H7 (cell line): ENCODE measurements around the gene RGL1. TPM values are rescaled to one million over a fixed set of nuclear protein-coding genes. Genes with fewer than 3 reads are reported as not detected.
"Not testable (repeated sequence)": the region's sequence is repeated elsewhere in the genome, so short reads cannot be mapped to it uniquely, and the experiment has no call there.

Experiments
- DNase-seq: peaks from one replicate; pipeline ENCODE4 v3.0.0; 2012
- H3K27me3 ChIP-seq: 2 replicates; pipeline ENCODE4 v1.6.0; 2011; ENCODE audit warnings: mild to moderate bottlenecking, low read length; ENCODE audit not compliant: control insufficient read depth, insufficient read depth
- H3K36me3 ChIP-seq: replicated peaks from 2 replicates; pipeline ENCODE4 v1.5.1; 2011; ENCODE audit warnings: low read length; ENCODE audit not compliant: control insufficient read depth, insufficient read depth
- H3K4me3 ChIP-seq: 2 replicates; pipeline ENCODE4 v1.5.1; 2011; ENCODE audit warnings: low read depth, mild to moderate bottlenecking, control low read depth, low read length, moderate library complexity; ENCODE audit not compliant: insufficient read depth
- total RNA-seq: library from RNA; depleted of rRNA; stranded (reverse); fragments of >200 nt; shearing (Covaris generic); gene quantifications from 2 replicates; pipeline ENCODE4 v1.2.3, GENCODE V29; 2014; rRNA removed

RGL1 gene
- 2.2 and 3.2 TPM in 2 replicates for total RNA-seq

DNA sequence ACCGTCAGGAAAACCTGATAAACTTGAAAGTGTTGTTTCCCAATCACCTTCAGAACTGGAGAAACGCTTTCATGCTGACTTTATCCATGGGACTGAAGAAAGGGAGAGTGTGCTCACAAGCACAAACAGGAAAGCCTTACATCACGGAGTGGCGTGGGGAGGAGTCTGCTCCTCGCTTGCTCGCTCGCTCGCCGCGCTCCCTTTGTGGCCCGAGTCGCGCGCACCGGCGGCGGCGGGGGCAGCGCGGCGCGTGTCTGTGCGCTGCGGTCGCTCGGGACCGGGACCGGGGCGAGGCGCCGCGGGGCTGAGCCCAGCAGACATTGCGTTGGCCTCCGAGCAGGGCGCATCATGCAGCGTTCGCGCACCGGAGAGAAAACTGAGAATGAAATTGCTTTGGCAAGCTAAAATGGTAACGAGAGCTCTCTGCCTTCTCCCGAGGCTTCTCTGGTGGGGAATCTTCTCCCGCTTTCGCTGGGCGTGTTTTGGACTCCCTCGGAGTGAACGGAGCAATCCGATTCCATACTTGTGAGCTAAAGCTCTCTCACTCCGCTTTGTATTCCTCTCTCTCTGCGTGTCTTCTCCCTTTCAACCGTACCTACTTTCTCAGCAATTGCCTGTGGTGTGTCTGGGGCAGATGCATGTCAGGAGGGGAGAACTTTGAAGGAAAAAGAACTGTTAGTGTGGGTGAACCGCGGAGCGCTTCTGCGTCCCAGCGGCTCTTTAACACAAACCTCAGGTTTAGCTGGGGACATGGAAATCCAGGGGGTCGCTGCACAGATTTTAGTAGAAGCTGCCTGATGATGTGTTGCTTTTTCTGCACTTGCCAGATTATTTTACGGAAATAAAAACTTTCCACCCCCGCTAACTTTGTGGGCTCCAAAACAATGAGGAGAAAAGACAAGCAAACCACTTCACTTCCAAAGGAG lies at the start of gene RGL1:
Gene RGL1 (plus strand): TSS at position 205 of the 926 bp plus-strand sequence. CDS start 178 bp downstream, at position 383.
- peak within 1 kb of the TSS; percentile 80 for H3K4me3 ChIP-seq
- no peaks in the 10 kb centered on the region for H3K36me3 ChIP-seq
- DNase-seq, result peak; percentile 64
- H3K27me3 ChIP-seq, result peaks cover 9% of the 10 kb centered on the region

GRCh38 chr1:183756326-183756725 lies 48.6 kb upstream of the RGL1 start:
- H3K36me3 ChIP-seq, result no peaks in the 10 kb centered on the region
- DNase-seq, result no peak
- H3K4me3 ChIP-seq, result no peak overlapping the region
- H3K27me3 ChIP-seq, result no peaks in the 10 kb centered on the region

DNA sequence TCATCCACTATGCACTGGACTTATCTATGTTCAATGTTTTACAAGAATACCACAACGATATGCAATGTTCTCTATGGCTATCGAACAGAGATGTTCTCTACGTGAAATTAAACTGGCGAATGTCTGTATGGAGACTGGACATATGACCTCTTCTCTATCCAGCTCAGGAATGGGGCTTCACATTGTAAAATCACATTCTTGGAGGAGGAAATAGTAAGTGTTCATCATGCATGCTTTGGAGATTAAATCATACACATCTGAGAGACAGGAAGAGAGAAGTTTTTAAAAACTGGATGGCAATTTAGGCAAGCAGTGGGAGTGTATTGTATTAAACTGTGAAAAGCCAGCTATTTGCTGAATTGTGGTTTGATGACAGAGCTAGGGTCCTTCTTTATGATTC lies 47.9 kb upstream of the RGL1 start:
- Histone ChIP-seq H3K27me3 (no peaks in the 10 kb centered on the region), H3K4me3 (no peak overlapping the region), H3K36me3 (no peaks in the 10 kb centered on the region)
- no peak for DNase-seq

GRCh38 chr1:183758913-183759312 lies 46.0 kb upstream of the RGL1 start:
- Histone ChIP-seq H3K27me3 (no peaks in the 10 kb centered on the region), H3K36me3 (no peaks in the 10 kb centered on the region), H3K4me3 (no peak overlapping the region)
- DNase-seq, result no peak

DNA sequence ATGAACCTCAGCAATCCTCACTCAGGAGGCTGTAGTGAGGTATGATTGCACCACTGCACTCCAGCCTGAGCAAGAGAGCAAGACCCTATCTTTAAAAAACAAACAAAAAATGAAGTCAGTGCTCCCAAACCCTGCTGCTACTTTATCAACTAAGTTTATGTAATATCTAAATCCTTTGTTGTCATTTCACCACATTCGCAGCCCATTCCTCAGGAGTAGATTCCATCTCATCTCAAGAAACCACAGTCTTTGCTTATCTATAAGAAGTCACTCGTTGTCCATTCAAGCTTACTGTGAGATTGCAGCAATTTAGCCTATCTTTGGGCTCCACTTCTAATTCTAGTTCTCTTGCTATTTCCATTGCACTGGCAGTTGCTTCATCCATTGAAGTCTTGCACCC lies 44.3 kb upstream of the RGL1 start:
- Histone ChIP-seq H3K27me3 (no peaks in the 10 kb centered on the region), H3K36me3 (no peaks in the 10 kb centered on the region), H3K4me3 (no peak overlapping the region)
- DNase-seq, result no peak

GRCh38 chr1:183761871-183762270 lies 43.0 kb upstream of the RGL1 start:
- no peaks in the 10 kb centered on the region for H3K27me3 ChIP-seq
- H3K4me3 ChIP-seq, result no peak overlapping the region
- no peak for DNase-seq
- no peaks in the 10 kb centered on the region for H3K36me3 ChIP-seq

- not testable (repeated sequence) for H3K27me3 ChIP-seq, DNase-seq, H3K4me3 ChIP-seq
Observed at GRCh38 chr1:183762856-183763255, 42.1 kb upstream of the RGL1 start.

DNA sequence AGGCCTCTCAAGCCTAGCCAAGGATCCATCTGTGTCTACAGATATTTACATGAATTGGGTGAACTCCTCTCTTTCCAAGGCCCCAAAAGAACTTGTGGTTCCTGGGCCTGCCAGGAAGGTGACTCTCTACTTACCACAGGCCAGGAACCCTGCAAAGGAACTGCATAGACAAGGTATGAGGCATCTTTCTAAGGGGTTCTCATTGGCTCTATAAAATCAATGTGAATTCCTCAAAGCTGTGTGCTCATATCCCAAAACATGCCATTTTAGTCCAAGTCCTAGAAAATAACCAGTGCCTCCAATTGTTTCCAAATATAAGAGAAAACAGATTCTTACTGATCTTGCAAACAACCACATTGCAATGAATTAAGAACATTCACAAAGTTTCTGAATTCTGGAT lies 39.9 kb upstream of the RGL1 start:
- Histone ChIP-seq H3K36me3 (no peaks in the 10 kb centered on the region), H3K4me3 (no peak overlapping the region), H3K27me3 (no peaks in the 10 kb centered on the region)
- DNase-seq, result no peak

More at GRCh38 chr1:183762856-183763255, 42.1 kb upstream of the RGL1 start:
- not testable (repeated sequence) for H3K36me3 ChIP-seq

DNA sequence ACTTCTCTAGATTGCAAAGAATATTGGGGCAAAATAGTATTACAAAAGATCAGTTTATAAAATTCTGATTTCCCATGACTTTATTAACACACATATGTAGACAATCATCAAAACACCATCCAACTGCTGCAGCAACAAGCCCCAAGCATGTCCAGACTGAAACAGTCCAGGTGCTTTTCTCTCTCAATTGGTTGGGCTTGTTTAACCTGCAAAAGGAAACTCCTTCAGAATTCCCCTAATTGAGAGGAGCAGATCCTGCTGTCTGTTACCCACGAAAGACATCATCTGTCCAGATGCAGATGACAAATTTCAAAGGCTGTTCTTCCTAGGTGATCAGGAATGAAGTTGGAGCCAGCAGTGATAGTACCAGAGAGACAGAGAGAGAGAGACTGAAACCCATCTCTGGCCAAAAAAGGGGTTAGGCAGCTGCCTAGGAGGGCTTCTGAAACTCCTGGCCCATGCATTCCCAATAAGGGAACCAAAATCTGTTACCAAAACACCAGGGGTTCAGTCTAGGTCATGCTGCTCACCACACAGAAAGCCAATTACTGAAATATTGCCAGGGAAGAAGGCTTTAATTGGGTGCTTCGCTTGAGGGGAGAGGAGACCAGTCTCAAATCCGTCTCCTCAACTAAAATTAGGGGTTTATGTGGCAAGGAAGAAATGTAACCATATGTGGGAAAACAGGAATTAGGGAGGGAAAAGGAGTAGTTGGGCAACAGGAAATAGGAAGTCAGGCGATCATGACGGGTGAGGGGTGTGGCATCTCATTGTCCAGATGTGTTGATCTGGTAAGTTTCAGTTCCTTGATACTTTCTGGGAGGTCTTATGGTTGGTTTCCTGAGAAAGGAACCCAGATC lies 34.7 kb upstream of the RGL1 start:
- H3K4me3 ChIP-seq, result no peak overlapping the region
- DNase-seq, result no peak
- H3K36me3 ChIP-seq, result no peaks in the 10 kb centered on the region
- H3K27me3 ChIP-seq, result no peaks in the 10 kb centered on the region

DNA sequence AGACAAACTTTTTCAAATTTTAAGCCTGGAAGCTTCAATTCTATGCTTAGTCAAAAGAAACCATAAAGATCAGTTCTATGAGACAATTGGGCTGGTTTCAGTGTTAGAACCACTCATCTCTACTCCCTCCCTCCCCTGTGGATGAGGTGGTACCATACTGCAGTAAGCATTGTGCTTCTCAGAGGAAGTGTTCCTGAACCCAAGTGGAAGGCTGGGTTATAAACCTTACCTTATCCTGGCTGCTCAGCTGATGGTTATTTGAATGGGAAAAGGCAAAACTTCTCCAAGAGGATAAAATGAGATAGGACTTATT lies 34.1 kb upstream of the RGL1 start:
- no peak overlapping the region for H3K4me3 ChIP-seq
- H3K27me3 ChIP-seq, result no peaks in the 10 kb centered on the region
- H3K36me3 ChIP-seq, result no peaks in the 10 kb centered on the region
- no peak for DNase-seq

DNA sequence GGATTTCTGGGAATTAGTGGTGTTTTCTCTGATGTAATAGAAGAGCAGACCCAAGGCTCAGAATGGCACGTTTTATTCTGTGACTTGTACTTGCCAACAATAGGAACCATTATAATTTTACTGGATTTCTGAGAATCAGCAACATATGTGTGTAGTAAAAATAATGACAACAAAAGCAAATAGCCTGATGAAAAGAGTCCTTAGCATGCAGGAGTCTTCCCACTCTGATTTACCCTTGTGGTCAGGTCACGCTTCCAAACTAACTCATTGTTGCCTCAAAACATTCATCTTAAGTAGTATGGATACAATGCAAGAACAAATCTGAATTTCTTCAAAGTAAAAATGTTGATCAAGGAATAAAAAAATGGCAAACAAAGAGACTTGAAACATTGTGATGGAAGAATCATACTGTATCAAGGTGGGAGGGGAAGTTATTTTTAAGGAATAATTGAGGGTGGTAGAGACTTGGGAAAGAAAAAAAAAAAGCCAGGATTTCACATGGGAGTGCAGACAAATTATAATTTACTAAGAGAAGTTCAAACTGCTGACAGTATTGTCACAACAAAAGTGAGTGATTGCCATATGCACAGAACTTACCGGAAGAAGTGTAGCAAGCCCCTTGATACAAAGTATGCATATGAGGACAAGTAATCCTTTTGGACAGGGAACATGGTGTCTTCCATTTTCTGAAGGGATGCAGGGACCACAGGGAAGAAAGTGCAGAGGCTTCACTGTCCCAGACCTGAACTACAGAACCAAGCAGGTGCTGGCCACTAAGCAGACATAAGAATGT lies 31.2 kb upstream of the RGL1 start:
- H3K27me3 ChIP-seq, result no peaks in the 10 kb centered on the region
- H3K4me3 ChIP-seq, result no peak overlapping the region
- no peak for DNase-seq
- no peaks in the 10 kb centered on the region for H3K36me3 ChIP-seq

- Histone ChIP-seq H3K36me3 (no peaks in the 10 kb centered on the region), H3K27me3 (no peaks in the 10 kb centered on the region), H3K4me3 (no peak overlapping the region)
- DNase-seq, result no peak
Observed at GRCh38 chr1:183774938-183775337, 30.0 kb upstream of the RGL1 start.

- H3K4me3 ChIP-seq, result no peak overlapping the region
- no peak for DNase-seq
- no peaks in the 10 kb centered on the region for H3K27me3 ChIP-seq
- no peaks in the 10 kb centered on the region for H3K36me3 ChIP-seq
Observed at GRCh38 chr1:183776731-183777130, 28.2 kb upstream of the RGL1 start.

- Histone ChIP-seq H3K4me3 (no peak overlapping the region), H3K36me3 (no peaks in the 10 kb centered on the region), H3K27me3 (no peaks in the 10 kb centered on the region)
- DNase-seq, result no peak
Observed at GRCh38 chr1:183777328-183777727, 27.6 kb upstream of the RGL1 start.
